Measurements from ENCODE around the gene PIGM.

DNA sequence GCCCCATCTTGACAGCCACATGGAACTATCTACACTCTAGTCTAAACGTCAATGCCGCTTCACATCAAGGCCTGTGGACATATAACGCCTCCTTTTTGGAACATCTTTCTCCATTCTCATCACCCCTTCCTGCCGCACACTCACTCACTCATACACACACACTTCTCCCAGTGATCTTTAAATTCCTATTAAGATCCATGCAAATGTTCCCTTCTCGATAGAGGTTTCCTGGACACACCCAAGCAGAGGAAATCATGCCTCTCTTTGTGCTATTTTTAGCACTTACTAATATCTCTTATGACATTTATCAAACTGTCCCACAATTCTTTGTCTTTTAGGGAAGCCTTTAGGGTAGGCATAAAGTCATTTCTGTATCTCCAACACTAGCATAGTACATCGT is 49.5 kb downstream of the PIGM start:
- TF ChIP-seq, protein P1, sequence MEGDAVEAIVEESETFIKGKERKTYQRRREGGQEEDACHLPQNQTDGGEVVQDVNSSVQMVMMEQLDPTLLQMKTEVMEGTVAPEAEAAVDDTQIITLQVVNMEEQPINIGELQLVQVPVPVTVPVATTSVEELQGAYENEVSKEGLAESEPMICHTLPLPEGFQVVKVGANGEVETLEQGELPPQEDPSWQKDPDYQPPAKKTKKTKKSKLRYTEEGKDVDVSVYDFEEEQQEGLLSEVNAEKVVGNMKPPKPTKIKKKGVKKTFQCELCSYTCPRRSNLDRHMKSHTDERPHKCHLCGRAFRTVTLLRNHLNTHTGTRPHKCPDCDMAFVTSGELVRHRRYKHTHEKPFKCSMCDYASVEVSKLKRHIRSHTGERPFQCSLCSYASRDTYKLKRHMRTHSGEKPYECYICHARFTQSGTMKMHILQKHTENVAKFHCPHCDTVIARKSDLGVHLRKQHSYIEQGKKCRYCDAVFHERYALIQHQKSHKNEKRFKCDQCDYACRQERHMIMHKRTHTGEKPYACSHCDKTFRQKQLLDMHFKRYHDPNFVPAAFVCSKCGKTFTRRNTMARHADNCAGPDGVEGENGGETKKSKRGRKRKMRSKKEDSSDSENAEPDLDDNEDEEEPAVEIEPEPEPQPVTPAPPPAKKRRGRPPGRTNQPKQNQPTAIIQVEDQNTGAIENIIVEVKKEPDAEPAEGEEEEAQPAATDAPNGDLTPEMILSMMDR (conservative IDR thresholded peaks at IDR 0.05): no peak
- no peak for TF ChIP-seq ZFX (IDR thresholded peaks at IDR 0.05)

Measured in C4-2B (cell line).